IMR-90 (cell line): Measurements from ENCODE around the gene DKK3. TPM values are rescaled to one million over a fixed set of nuclear protein-coding genes. Genes with fewer than 3 reads are reported as not detected.

Source experiments
- ATAC-seq: fragments of 200-7000 bp; cut with Tn5 transposase; 2 replicates; pipeline ENCODE4 v1.9.1; 2020; ENCODE audit warnings: low read depth, mild to moderate bottlenecking, moderate library complexity
- BruUV-seq: library from RNA; stranded (reverse); fragments of 400-500 nt; replicated peaks from 2 replicates; lab custom pipeline; 2021; lab: Mats Ljungman, UMichigan
- CTCF ChIA-PET: fragments of 300-600 bp; formaldehyde crosslinking; extraction: SDS; loops from one replicate; lab custom pipeline; 2021; ENCODE audit warnings: antibody characterized with exemption; lab: Yijun Ruan, JAX
- POLR2A ChIA-PET: fragments of 300-600 bp; sonication (Branson Sonifier 250); formaldehyde crosslinking; loops from one replicate; lab custom pipeline; 2022; ENCODE audit warnings: antibody characterized with exemption; ENCODE audit not compliant: unreplicated experiment; lab: Charles Lee
- DNase-seq: peaks from one replicate; pipeline ENCODE4 v3.0.0; 2013
- H2AFZ ChIP-seq: replicated peaks from 2 replicates; pipeline ENCODE3; 2013; ENCODE audit warnings: low read length, mild to moderate bottlenecking; ENCODE audit not compliant: poor library complexity
- H2AK5ac ChIP-seq: 2 replicates; pipeline ENCODE4 v1.6.1; 2013; ENCODE audit warnings: low read depth, low read length, inconsistent platforms
- H2AK9ac ChIP-seq: replicated peaks from 2 replicates; pipeline ENCODE3; 2013; ENCODE audit warnings: mild to moderate bottlenecking, low read depth, low read length, moderate library complexity; ENCODE audit not compliant: poor library complexity
- H2BK120ac ChIP-seq: 2 replicates; pipeline ENCODE4 v1.6.1; 2013; ENCODE audit warnings: low read depth, low read length, inconsistent platforms
- H2BK15ac ChIP-seq: 3 replicates; pipeline ENCODE4 v1.6.1; 2013; ENCODE audit warnings: low read depth, low read length, inconsistent platforms
- H2BK20ac ChIP-seq: 2 replicates; pipeline ENCODE4 v1.6.1; 2013; ENCODE audit warnings: low read depth, mild to moderate bottlenecking, inconsistent platforms, low read length, moderate library complexity
- H2BK5ac ChIP-seq: 2 replicates; pipeline ENCODE4 v1.6.1; 2013; ENCODE audit warnings: mild to moderate bottlenecking, low read depth, low read length, inconsistent platforms; ENCODE audit not compliant: poor library complexity, severe bottlenecking
- H3K14ac ChIP-seq: replicated peaks from 2 replicates; pipeline ENCODE4 v1.6.1; 2013; ENCODE audit warnings: low read depth, low read length, inconsistent platforms
- H3K18ac ChIP-seq: 2 replicates; pipeline ENCODE4 v1.6.1; 2013; ENCODE audit warnings: low read depth, low read length, control low read depth
- H3K23ac ChIP-seq: 2 replicates; pipeline ENCODE4 v1.6.1; 2013; ENCODE audit warnings: low read depth, low read length, inconsistent platforms
- H3K27ac ChIP-seq: 2 replicates; pipeline ENCODE4 v1.5.1; 2013; ENCODE audit warnings: mild to moderate bottlenecking, control low read depth, low read length; ENCODE audit not compliant: insufficient read depth
- H3K27me3 ChIP-seq: 2 replicates; pipeline ENCODE4 v1.6.1; 2013; ENCODE audit warnings: low read length; ENCODE audit not compliant: control insufficient read depth, insufficient read depth
- H3K36me3 ChIP-seq: 2 replicates; pipeline ENCODE4 v1.6.1; 2013; ENCODE audit warnings: low read length, mixed read lengths; ENCODE audit not compliant: control insufficient read depth, insufficient read depth
- H3K4ac ChIP-seq: 2 replicates; pipeline ENCODE4 v1.6.1; 2013; ENCODE audit warnings: low read depth, low read length, inconsistent platforms
- H3K4me1 ChIP-seq: 2 replicates; pipeline ENCODE4 v1.6.1; 2013; ENCODE audit warnings: low read length, mixed read lengths; ENCODE audit not compliant: control insufficient read depth, insufficient read depth
- H3K4me2 ChIP-seq: 2 replicates; pipeline ENCODE4 v1.6.1; 2013; ENCODE audit warnings: low read depth, mild to moderate bottlenecking, control low read depth, low read length, moderate library complexity
- H3K4me3 ChIP-seq: 2 replicates; pipeline ENCODE4 v1.5.1; 2013; ENCODE audit warnings: low read depth, mild to moderate bottlenecking, control low read depth, low read length, moderate library complexity; ENCODE audit not compliant: insufficient read depth
- H3K56ac ChIP-seq: 2 replicates; pipeline ENCODE4 v1.6.1; 2013; ENCODE audit warnings: low read length, inconsistent platforms; ENCODE audit not compliant: insufficient read depth; ENCODE audit errors: extremely low read depth
- H3K79me1 ChIP-seq, 2 experiments: 2 replicates each; pipeline ENCODE4 v1.6.1; 2013; ENCODE audit warnings: low read length in 2 of 2, inconsistent platforms in 1 of 2, low read depth in 1 of 2
- H3K9ac ChIP-seq: 2 replicates; pipeline ENCODE4 v1.6.1; 2013; ENCODE audit warnings: low read depth, low read length, control low read depth
- H3K9me1 ChIP-seq: 2 replicates; pipeline ENCODE4 v1.6.1; 2013; ENCODE audit warnings: low read length, inconsistent platforms; ENCODE audit not compliant: insufficient read depth
- H3K9me3 ChIP-seq: 2 replicates; pipeline ENCODE4 v1.6.1; 2013; ENCODE audit warnings: low read length; ENCODE audit not compliant: control insufficient read depth, insufficient read depth
- H4K20me1 ChIP-seq: 2 replicates; pipeline ENCODE4 v1.6.1; 2013; ENCODE audit warnings: low read length, inconsistent platforms; ENCODE audit not compliant: insufficient read depth
- H4K5ac ChIP-seq: 2 replicates; pipeline ENCODE4 v1.6.1; 2013; ENCODE audit warnings: mild to moderate bottlenecking, low read depth, low read length, control low read depth
- H4K8ac ChIP-seq, 2 experiments: 2 replicates each; pipeline ENCODE4 v1.6.1; 2013; ENCODE audit warnings: low read depth in 2 of 2, low read length in 2 of 2, control low read depth in 1 of 2, inconsistent platforms in 1 of 2
- H4K91ac ChIP-seq: 2 replicates; pipeline ENCODE4 v1.6.1; 2013; ENCODE audit warnings: low read depth, low read length, inconsistent platforms; ENCODE audit not compliant: insufficient read depth
- BHLHE40 ChIP-seq: fragments of 150-350 bp; IDR thresholded peaks from 2 replicates; pipeline ENCODE4 v1.6.1; 2016; ENCODE audit warnings: mild to moderate bottlenecking, low read depth, low read length
- CEBPB ChIP-seq: IDR thresholded peaks from 2 replicates; pipeline ENCODE4 v1.6.1; 2012; ENCODE audit warnings: low read depth, low read length, improper control_type of control experiment
- CHD1 ChIP-seq: IDR thresholded peaks from 2 replicates; pipeline ENCODE4 v1.6.1; 2012; ENCODE audit warnings: low read depth, low read length, improper control_type of control experiment
- FOS ChIP-seq: fragments of 150-350 bp; IDR thresholded peaks from 2 replicates; pipeline ENCODE4 v1.6.1; 2016; ENCODE audit warnings: low read depth, low read length
- MAFK ChIP-seq: IDR thresholded peaks from 2 replicates; pipeline ENCODE4 v1.6.1; 2012; ENCODE audit warnings: low read depth, low read length, improper control_type of control experiment
- MAZ ChIP-seq: IDR thresholded peaks from 2 replicates; pipeline ENCODE4 v1.6.1; 2012; ENCODE audit warnings: low read depth, mild to moderate bottlenecking, low read length, improper control_type of control experiment, moderate library complexity, borderline replicate concordance
- MXI1 ChIP-seq: IDR thresholded peaks from 2 replicates; pipeline ENCODE4 v1.6.1; 2012; ENCODE audit warnings: low read depth, mild to moderate bottlenecking, low read length, moderate library complexity, borderline replicate concordance
- NFE2L2 ChIP-seq: fragments of 150-350 bp; IDR thresholded peaks from 2 replicates; pipeline ENCODE4 v1.6.1; 2016; ENCODE audit warnings: low read depth, mild to moderate bottlenecking, low read length
- POLR2A ChIP-seq: IDR thresholded peaks from 2 replicates; pipeline ENCODE4 v1.6.1; 2012; ENCODE audit warnings: mild to moderate bottlenecking, low read depth, low read length
- RAD21 ChIP-seq: IDR thresholded peaks from 2 replicates; pipeline ENCODE4 v1.6.1; 2012; ENCODE audit warnings: low read length, improper control_type of control experiment
- RCOR1 ChIP-seq: IDR thresholded peaks from 2 replicates; pipeline ENCODE4 v1.6.1; 2012; ENCODE audit warnings: mild to moderate bottlenecking, low read length, improper control_type of control experiment; ENCODE audit not compliant: insufficient replicate concordance
- RFX5 ChIP-seq: IDR thresholded peaks from 2 replicates; pipeline ENCODE4 v1.8.0; 2012; ENCODE audit warnings: low read depth, mild to moderate bottlenecking, low read length, moderate library complexity
- SMC3 ChIP-seq: fragments of 150-350 bp; IDR thresholded peaks from 2 replicates; pipeline ENCODE4 v1.6.1; 2016; ENCODE audit warnings: low read depth, mild to moderate bottlenecking, antibody characterized with exemption, low read length, moderate library complexity
- WGBS, 2 experiments: methylation state at CpG; one replicate each; pipeline versions ENCODE4 v1.1.5 to v1.1.7; 2013; ENCODE audit warnings: missing lambda C conversion rate in 2 of 2; ENCODE audit not compliant: insufficient read length in 1 of 2; ENCODE audit errors: extremely low coverage in 2 of 2; 5-methylcytosine and 5-hydroxymethylcytosine counted together
- dilution Hi-C: fragments of 300-500 bp; cut with HindIII; formaldehyde crosslinking; loops from one replicate; pipeline ENCODE4 v1.14.3; 2018; ENCODE audit warnings: low sequenced_read_pairs; ENCODE audit not compliant: unreplicated experiment
- in situ Hi-C: fragments of 300-500 bp; cut with MboI; formaldehyde crosslinking; loops from 3 replicates; pipeline ENCODE4 v1.14.3; 2019; ENCODE audit warnings: low sequenced_read_pairs, inconsistent platforms, mixed read lengths
- intact Hi-C: fragments of 100-400 bp; cut with micrococcal nuclease; formaldehyde crosslinking; loops from 2 replicates; pipeline ENCODE4 v1.10.0; 2022
- polyA plus RNA-seq, 3 experiments: library from polyadenylated mRNA; depleted of rRNA; stranded (reverse); fragments of >200 nt; gene quantifications; 2 replicates each; pipeline ENCODE4 v1.2.3, GENCODE V29; 2012; ENCODE audit warnings: low replicate concordance in 1 of 3
- total RNA-seq: library from RNA; depleted of rRNA; stranded (reverse); fragments of >200 nt; gene quantifications from 2 replicates; pipeline ENCODE4 v1.2.3, GENCODE V29; 2012
- TF ChIP-seq, protein P1 (sequence below): fragments of 150-350 bp; IDR thresholded peaks from 2 replicates; pipeline ENCODE4 v1.6.1; 2017; ENCODE audit warnings: mild to moderate bottlenecking, antibody characterized with exemption, low read length, low read depth
- TF ChIP-seq, protein P2 (sequence below): fragments of 150-350 bp; IDR thresholded peaks from 2 replicates; pipeline ENCODE4 v1.6.1; 2016; ENCODE audit warnings: low read depth, mild to moderate bottlenecking, low read length, moderate library complexity, borderline replicate concordance
- TF ChIP-seq, protein P3 (sequence below): conservative IDR thresholded peaks from 2 replicates; pipeline ENCODE4 v1.5.1; 2012; ENCODE audit warnings: mild to moderate bottlenecking, low read depth, low read length, improper control_type of control experiment

Gene DKK3
- total and polyA plus RNA-seq, 2 of the 4 experiments (the other 2 are of a cell fraction): 453 to 964 TPM

DNA sequence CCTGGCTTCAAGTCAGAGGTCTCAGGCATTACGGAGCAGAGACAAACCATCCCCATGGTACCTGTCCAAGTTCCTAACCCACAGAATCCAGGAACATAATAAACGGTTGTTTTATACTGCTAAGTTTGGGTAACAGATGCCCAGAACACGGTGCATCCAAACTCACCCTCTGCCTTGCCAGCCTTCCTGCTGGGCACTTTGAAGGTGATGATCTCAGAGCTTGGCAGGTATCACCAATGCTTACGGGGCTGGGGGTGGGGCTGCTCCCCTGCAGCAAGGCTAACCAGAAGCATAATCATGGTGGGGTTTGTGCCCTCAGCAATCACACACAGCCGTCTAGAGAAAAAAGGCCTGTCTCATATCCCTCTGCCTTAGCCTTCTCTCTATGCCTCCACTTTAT lies 27.1 kb downstream of the DKK3 start:
- Histone ChIP-seq H3K56ac (no peak overlapping the region), H3K36me3 (peaks cover 11% of the 10 kb centered on the region), H3K18ac (no peak overlapping the region), H2BK120ac (peak overlapping the region; percentile 93; the same call in 1 of the 2 replicates), H2BK20ac (peak overlapping the region; percentile 29; the same call in 1 of the 2 replicates), H4K5ac (no peak overlapping the region), H3K9me1 (peaks cover 56% of the 10 kb centered on the region), H2BK15ac (peak overlapping the region; percentile 81; the same call in 2 of the 3 replicates), H3K27ac (peak overlapping the region; percentile 18; the same call in 1 of the 2 replicates), H3K4me2 (no peak overlapping the region), H3K14ac (peak overlapping the region; percentile 91; the same call in 1 of the 2 replicates), H4K91ac (no peak overlapping the region), H3K9me3 (no peaks in the 10 kb centered on the region; the same call in 1 of the 2 replicates), H4K8ac (peak overlapping the region in 1 of 2 experiments; percentile 75; a peak in 1 of 4 replicates), H3K9ac (no peak overlapping the region), H2AK9ac (peak overlapping the region; percentile 57), H4K20me1 (no peaks in the 10 kb centered on the region), H2AFZ (no peak overlapping the region), H2AK5ac (peak overlapping the region; percentile 87), H3K4me1 (peaks cover 56% of the 10 kb centered on the region), H3K23ac (0 out of 2 replicates have a peak overlapping the region, but pooled peaks have one; percentile 23), H2BK5ac (peak overlapping the region; percentile 82), H3K79me1 (peaks cover 40 to 91% of the 10 kb centered on the region in 2 experiments), H3K27me3 (no peaks in the 10 kb centered on the region), H3K4me3 (no peak overlapping the region), H3K4ac (peak overlapping the region; percentile 99)
- 90% methylated on average over 2 of the region's 5 CpGs; no CpG with 5 or more reads in 1 of the 2 experiments for WGBS, 2 experiments
- dilution Hi-C loops (no loop called here), in situ Hi-C loops (no loop called here), intact Hi-C loops (no loop called here)
- no TSS peak for BruUV-seq
- ATAC-seq: no peak
- ChIA-PET POLR2A (interaction anchor here (0.5 kb wide), 1 partner anchor 10 kb away, joined by 3 read pairs; no protein-coding TSS in a partner anchor), CTCF (no interaction called here)
- TF ChIP-seq POLR2A (no peak), NFE2L2 (no peak), CHD1 (no peak), MXI1 (no peak), CEBPB (no peak), MAZ (no peak), MAFK (no peak), FOS (no peak), RCOR1 (no peak), RFX5 (no peak), RAD21 (no peak), SMC3 (no peak), BHLHE40 (no peak)
- TF ChIP-seq, protein P1, sequence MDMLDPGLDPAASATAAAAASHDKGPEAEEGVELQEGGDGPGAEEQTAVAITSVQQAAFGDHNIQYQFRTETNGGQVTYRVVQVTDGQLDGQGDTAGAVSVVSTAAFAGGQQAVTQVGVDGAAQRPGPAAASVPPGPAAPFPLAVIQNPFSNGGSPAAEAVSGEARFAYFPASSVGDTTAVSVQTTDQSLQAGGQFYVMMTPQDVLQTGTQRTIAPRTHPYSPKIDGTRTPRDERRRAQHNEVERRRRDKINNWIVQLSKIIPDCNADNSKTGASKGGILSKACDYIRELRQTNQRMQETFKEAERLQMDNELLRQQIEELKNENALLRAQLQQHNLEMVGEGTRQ: no peak
- TF ChIP-seq, protein P2, sequence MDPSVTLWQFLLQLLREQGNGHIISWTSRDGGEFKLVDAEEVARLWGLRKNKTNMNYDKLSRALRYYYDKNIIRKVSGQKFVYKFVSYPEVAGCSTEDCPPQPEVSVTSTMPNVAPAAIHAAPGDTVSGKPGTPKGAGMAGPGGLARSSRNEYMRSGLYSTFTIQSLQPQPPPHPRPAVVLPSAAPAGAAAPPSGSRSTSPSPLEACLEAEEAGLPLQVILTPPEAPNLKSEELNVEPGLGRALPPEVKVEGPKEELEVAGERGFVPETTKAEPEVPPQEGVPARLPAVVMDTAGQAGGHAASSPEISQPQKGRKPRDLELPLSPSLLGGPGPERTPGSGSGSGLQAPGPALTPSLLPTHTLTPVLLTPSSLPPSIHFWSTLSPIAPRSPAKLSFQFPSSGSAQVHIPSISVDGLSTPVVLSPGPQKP: no peak
- TF ChIP-seq, protein P3, sequence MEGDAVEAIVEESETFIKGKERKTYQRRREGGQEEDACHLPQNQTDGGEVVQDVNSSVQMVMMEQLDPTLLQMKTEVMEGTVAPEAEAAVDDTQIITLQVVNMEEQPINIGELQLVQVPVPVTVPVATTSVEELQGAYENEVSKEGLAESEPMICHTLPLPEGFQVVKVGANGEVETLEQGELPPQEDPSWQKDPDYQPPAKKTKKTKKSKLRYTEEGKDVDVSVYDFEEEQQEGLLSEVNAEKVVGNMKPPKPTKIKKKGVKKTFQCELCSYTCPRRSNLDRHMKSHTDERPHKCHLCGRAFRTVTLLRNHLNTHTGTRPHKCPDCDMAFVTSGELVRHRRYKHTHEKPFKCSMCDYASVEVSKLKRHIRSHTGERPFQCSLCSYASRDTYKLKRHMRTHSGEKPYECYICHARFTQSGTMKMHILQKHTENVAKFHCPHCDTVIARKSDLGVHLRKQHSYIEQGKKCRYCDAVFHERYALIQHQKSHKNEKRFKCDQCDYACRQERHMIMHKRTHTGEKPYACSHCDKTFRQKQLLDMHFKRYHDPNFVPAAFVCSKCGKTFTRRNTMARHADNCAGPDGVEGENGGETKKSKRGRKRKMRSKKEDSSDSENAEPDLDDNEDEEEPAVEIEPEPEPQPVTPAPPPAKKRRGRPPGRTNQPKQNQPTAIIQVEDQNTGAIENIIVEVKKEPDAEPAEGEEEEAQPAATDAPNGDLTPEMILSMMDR: no peak
- no peak for DNase-seq
